GM10266 (cell line): ENCODE data around the gene CIB2.

Experiments used
- DNase-seq: peaks from one replicate; pipeline ENCODE4 v3.0.0; 2012; ENCODE audit errors: extremely low spot score
- TF ChIP-seq, protein P1 (sequence below): IDR thresholded peaks from 2 replicates; pipeline ENCODE4 v1.5.1; 2012; ENCODE audit warnings: mild to moderate bottlenecking, low read depth; ENCODE audit not compliant: control insufficient read depth, insufficient read depth; ENCODE audit errors: missing control alignments

The CIB2 gene

DNA sequence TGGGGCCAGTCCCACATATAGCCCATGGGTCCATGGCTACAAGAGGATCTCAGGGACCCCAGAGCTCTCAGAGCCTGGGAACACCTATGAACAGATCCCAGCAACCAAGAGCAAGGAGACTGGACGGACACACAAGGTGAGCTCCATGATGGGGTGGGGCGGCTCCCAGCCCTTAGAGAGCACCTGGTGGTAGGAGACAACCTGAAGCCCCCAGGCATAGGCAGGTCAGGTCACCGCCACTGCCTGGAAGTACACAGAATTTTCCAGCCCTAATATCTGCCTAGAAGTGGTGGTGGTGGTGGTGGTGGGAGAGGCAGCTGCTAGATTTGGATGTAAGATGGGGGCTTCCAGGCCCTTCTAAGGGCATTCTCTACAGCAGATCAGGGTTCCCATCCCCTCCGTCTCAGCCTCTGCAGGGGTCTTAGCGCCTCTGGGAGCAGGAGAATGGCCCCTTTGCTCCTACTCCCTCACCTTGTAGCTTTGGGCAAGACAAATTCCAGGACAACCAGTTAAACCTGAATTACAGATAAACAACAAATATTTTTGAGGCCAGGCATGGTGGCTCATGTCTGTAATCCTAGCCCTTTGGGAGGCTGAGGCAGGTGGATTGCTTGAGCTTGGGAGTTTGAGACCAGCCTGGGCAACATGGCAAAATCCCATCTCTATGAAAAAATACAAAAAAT is 29.7 kb downstream of the CIB2 start:
- TF ChIP-seq, protein P1, sequence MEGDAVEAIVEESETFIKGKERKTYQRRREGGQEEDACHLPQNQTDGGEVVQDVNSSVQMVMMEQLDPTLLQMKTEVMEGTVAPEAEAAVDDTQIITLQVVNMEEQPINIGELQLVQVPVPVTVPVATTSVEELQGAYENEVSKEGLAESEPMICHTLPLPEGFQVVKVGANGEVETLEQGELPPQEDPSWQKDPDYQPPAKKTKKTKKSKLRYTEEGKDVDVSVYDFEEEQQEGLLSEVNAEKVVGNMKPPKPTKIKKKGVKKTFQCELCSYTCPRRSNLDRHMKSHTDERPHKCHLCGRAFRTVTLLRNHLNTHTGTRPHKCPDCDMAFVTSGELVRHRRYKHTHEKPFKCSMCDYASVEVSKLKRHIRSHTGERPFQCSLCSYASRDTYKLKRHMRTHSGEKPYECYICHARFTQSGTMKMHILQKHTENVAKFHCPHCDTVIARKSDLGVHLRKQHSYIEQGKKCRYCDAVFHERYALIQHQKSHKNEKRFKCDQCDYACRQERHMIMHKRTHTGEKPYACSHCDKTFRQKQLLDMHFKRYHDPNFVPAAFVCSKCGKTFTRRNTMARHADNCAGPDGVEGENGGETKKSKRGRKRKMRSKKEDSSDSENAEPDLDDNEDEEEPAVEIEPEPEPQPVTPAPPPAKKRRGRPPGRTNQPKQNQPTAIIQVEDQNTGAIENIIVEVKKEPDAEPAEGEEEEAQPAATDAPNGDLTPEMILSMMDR, result no peak
- DNase-seq, result no peak

DNA sequence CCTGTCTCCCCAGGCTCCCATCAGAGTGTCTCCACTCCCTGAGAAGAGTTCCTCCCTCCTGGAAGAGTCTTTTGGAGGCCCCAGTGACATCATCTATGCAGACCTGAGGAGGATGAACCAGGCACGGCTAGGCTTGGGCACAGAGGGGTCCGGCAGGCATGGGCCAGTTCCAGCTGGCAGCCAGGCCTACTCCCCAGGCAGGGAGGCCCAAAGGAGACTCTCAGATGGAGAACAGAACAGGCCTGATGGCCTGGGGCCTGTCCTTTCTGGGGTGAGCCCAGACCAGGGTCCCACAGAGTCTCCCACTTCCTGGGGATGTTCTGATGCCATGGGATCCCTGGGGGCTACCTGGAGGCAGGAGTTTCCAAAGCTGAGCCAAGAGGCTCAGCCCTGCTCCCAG is 30.4 kb downstream of the CIB2 start:
- TF ChIP-seq, protein P1, result no peak
- DNase-seq, result no peak

DNA sequence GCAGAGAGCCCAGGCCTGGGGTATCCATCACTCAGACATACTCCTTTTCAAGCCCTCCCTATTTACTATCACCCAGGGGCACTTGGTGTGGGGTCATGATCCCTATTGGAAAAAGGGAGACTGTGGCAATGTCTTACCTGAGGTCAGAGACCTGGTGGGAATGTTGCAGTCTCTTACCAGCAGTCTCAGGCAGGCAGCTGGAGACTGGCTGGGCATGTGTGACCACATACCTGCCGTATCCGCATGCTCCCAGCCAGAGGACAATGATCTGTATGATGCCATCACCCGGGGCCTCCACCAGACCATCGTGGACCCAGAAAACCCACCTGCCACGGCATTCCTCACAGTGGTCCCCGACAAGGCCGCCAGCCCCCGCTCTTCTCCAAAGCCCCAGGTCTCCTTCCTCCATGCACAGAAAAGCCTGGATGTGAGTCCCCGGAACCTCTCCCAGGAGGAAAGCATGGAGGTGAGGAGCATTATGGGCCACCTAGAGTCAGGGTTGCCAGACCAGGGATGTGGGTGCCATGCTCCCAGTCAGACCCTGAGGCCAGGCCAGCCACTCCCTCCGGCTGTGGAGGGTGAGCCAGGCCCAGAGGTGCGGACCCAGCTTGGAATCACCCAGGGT is 33.0 kb downstream of the CIB2 start:
- TF ChIP-seq, protein P1, result no peak
- DNase-seq, result no peak

DNA sequence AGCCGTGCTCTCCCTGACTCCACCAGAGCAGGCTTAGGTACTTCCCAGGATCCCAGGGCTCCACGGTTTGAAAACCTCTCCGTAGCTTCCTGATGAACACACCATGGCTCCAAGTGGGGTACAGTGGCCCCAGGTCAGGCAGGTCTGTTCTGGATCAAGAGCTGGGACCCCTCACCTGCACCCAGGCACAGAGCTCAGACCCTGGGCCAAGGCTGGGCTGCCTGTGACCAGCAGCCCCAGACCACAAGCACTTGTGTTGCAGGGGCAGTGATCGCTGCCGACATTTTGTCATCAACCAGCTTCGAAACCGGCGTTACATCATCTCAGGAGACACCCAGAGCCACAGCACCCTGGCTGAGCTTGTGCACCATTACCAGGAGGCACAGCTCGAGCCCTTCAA is 33.6 kb downstream of the CIB2 start:
- TF ChIP-seq, protein P1, result no peak
- DNase-seq, result no peak

DNA sequence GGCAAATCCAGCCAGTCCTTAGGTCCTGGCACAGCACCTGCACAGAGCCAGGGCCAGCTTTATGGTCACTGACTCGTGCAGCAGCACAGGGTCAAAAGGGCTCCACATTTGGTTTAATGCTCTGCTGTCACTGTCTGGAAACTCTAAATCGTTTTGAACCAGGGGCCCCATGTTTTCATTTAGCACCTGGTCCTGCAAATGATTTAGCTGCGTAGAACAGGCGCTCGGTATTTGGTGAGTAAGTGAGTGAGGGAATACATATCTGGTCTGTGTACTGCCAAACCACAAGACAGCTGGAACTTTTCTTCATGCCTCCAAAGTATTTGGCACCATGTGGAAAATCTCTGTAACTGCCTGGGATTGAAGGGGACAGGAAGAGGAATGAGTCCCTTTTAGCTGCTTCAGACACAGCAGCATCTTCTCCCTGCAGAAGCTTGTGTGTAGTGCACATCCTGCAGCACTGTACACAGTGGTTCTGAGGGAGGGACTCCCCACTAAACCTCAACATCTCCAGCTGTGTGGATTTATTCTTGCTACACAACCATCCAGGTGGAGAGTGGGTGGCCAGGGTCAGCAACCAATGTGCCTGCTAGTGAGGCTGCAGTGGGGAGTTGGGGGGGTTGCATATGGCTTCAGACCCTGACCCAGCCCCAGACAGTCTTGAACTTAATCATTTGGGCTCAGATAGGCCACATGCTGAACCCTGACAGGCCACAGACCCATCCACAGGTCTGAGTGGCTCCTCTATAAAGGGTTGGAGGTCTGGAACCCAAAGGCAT is 37.8 kb downstream of the CIB2 start:
- DNase-seq, result no peak
- TF ChIP-seq, protein P1, result no peak

DNA sequence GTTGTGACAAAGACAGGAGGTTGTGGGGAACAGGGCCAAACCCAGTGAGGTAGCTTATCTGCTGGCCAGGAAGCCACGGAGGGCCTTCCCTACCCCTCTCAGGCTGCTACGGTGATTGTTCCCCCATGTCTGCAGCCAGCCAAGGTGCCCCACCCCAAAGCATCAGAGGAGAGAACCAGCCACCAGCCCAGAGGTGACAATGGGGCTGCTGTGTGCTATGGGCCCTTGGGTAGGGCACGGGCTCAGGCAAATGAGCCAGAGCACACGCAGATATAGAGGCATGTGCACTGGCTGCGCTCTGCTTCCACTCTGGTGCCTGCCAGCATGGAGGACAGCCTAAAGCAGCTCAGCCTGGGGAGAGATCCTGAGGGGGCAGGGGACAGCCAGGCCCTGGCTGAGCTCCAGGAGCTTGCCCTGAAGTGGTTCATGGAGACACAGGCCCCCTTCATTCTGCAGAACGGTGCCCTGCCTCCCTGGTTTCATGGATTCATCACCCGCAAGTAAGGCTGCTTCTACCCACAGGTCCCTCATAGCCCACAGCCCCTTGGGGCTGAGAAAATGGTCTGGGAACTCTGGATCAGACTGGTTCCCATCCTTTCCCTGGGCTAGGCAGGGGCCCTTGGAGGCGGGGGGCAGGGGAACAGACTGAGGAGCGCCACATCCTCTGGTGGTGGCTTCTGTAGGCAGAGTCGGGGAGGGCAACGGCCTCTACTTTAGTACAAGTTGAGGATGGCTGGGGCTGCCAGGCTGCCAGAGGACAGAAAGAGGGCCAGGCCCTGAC is 38.8 kb downstream of the CIB2 start, which contains the start of gene SH2D7:
SH2D7 (plus strand) TSS at position 301 of the 781 bp plus-strand sequence; CDS start at position 325, 24 bp downstream.
- TF ChIP-seq, protein P1, result no peak
- no peak for DNase-seq
